H1 (cell line): ENCODE data around the gene POU3F1. TPM values are rescaled to one million over a fixed set of nuclear protein-coding genes. Genes with fewer than 3 reads are reported as not detected.
A peak's percentile ranks its signal among the peaks of the same experiment; 100 is the strongest.

Experiments
- CTCF ChIA-PET: fragments of 300-600 bp; sonication (Branson Sonifier 250); formaldehyde crosslinking; loops from one replicate; lab custom pipeline; 2021; ENCODE audit not compliant: partially characterized antibody; lab: Charles Lee
- POLR2A ChIA-PET: fragments of 300-600 bp; sonication (Branson Sonifier 250); formaldehyde crosslinking; loops from one replicate; lab custom pipeline; 2021; ENCODE audit warnings: inconsistent platforms; ENCODE audit not compliant: partially characterized antibody; lab: Charles Lee
- DNase-seq, 2 experiments: peaks; one replicate each; pipeline versions ENCODE4 v3.0.0 to v3.0.0-alpha.2; 2010 to 2022; ENCODE audit warnings: low spot score in 2 of 2, low read depth in 1 of 2, mixed read lengths in 1 of 2
- FAIRE-seq: peaks from 2 replicates; lab custom pipeline; 2011; peaks lifted over from hg19 to GRCh38; lab: Jason Lieb, UNC
- H2AFZ ChIP-seq: 2 replicates; pipeline ENCODE4 v1.8.1; 2012; ENCODE audit warnings: low read length, inconsistent platforms
- H2AK5ac ChIP-seq: 2 replicates; pipeline ENCODE4 v1.6.1; 2013; ENCODE audit warnings: low read depth, low read length
- H2BK120ac ChIP-seq: replicated peaks from 2 replicates; pipeline ENCODE3; 2013; ENCODE audit warnings: low read depth, low read length, inconsistent platforms
- H2BK12ac ChIP-seq: 2 replicates; pipeline ENCODE4 v1.6.1; 2013; ENCODE audit warnings: low read depth, low read length
- H2BK15ac ChIP-seq: 2 replicates; pipeline ENCODE4 v1.6.1; 2013; ENCODE audit warnings: low read length
- H2BK20ac ChIP-seq: 2 replicates; pipeline ENCODE4 v1.6.1; 2013; ENCODE audit warnings: low read length
- H2BK5ac ChIP-seq: 2 replicates; pipeline ENCODE4 v1.6.1; 2013; ENCODE audit warnings: low read depth, low read length
- H3K14ac ChIP-seq: 2 replicates; pipeline ENCODE4 v1.6.1; 2013; ENCODE audit warnings: inconsistent platforms; ENCODE audit not compliant: insufficient read length
- H3K18ac ChIP-seq: 2 replicates; pipeline ENCODE4 v1.6.1; 2013; ENCODE audit warnings: low read length; ENCODE audit errors: extremely low read depth
- H3K23ac ChIP-seq: 2 replicates; pipeline ENCODE4 v1.6.1; 2013; ENCODE audit warnings: inconsistent platforms; ENCODE audit not compliant: insufficient read length
- H3K23me2 ChIP-seq: 2 replicates; pipeline ENCODE4 v1.6.1; 2013; ENCODE audit warnings: low read depth, low read length
- H3K27ac ChIP-seq: 2 replicates; pipeline ENCODE4 v1.6.1; 2011; ENCODE audit warnings: low read depth, low read length, inconsistent platforms
- H3K27me3 ChIP-seq, 4 experiments: replicated peaks in 1 of 4; 1 replicate in 1 of 4; 2 replicates in 3 of 4; pipeline versions ENCODE4 v1.6.1 to v1.8.1; 2011 to 2013; ENCODE audit warnings: low read length in 3 of 4, mild to moderate bottlenecking in 3 of 4, inconsistent platforms in 2 of 4, mixed read lengths in 2 of 4, moderate library complexity in 1 of 4; ENCODE audit not compliant: control insufficient read depth in 3 of 4, insufficient read depth in 3 of 4; ENCODE audit errors: extremely low read depth in 1 of 4
- H3K36me3 ChIP-seq, 4 experiments: 2 replicates each; pipeline versions ENCODE4 v1.6.1 to v1.8.1; 2011 to 2013; ENCODE audit warnings: mild to moderate bottlenecking in 4 of 4, low read length in 3 of 4, moderate library complexity in 2 of 4, control low read depth in 1 of 4, inconsistent platforms in 1 of 4; ENCODE audit not compliant: insufficient read depth in 4 of 4, control insufficient read depth in 2 of 4
- H3K4ac ChIP-seq: replicated peaks from 2 replicates; pipeline ENCODE3; 2013; ENCODE audit warnings: low read length, low read depth, mixed read lengths, inconsistent platforms; ENCODE audit not compliant: insufficient read length
- H3K4me1 ChIP-seq, 4 experiments: replicated peaks in 1 of 4; 1 replicate in 1 of 4; 2 replicates in 3 of 4; pipeline versions ENCODE4 v1.6.1 to v1.8.1; 2011 to 2013; ENCODE audit warnings: low read length in 3 of 4, inconsistent platforms in 2 of 4, mixed read lengths in 1 of 4; ENCODE audit not compliant: insufficient read depth in 4 of 4, control insufficient read depth in 3 of 4
- H3K4me2 ChIP-seq, 2 experiments: 2 replicates each; pipeline versions ENCODE4 v1.6.1 to v1.8.1; 2011 to 2013; ENCODE audit warnings: low read depth in 2 of 2, low read length in 2 of 2, control low read depth in 1 of 2, inconsistent platforms in 1 of 2, mild to moderate bottlenecking in 1 of 2; ENCODE audit not compliant: insufficient read depth in 1 of 2
- H3K4me3 ChIP-seq, 4 experiments: fragments of 200-600, 300-600 bp in 1 of 4; sonication (generic), shearing (Covaris generic), sonication (Bioruptor Twin) in 1 of 4; 2 replicates each; pipeline versions ENCODE4 v1.5.1 to v1.8.1; 2011 to 2016; ENCODE audit warnings: low read length in 4 of 4, low read depth in 3 of 4, control low read depth in 2 of 4, inconsistent platforms in 2 of 4, mild to moderate bottlenecking in 2 of 4, mixed read lengths in 1 of 4, moderate library complexity in 1 of 4; ENCODE audit not compliant: insufficient read depth in 2 of 4; ENCODE audit errors: extremely low read depth in 1 of 4
- H3K56ac ChIP-seq: replicated peaks from 2 replicates; pipeline ENCODE3; 2013; ENCODE audit warnings: low read depth, mild to moderate bottlenecking, mixed read lengths, low read length, inconsistent platforms; ENCODE audit not compliant: insufficient read length
- H3K79me1 ChIP-seq: 2 replicates; pipeline ENCODE4 v1.6.1; 2013; ENCODE audit warnings: low read depth, low read length, control low read depth
- H3K79me2 ChIP-seq, 2 experiments: 2 replicates each; pipeline versions ENCODE4 v1.6.1 to v1.8.1; 2012 to 2013; ENCODE audit warnings: low read length in 2 of 2, mild to moderate bottlenecking in 2 of 2, inconsistent platforms in 1 of 2; ENCODE audit not compliant: insufficient read depth in 2 of 2, control insufficient read depth in 1 of 2
- H3K9ac ChIP-seq, 4 experiments: replicated peaks in 1 of 4; 1 replicate in 1 of 4; 2 replicates in 3 of 4; pipeline versions ENCODE4 v1.6.1 to v1.8.1; 2011 to 2013; ENCODE audit warnings: low read depth in 3 of 4, low read length in 3 of 4, control low read depth in 2 of 4, mild to moderate bottlenecking in 2 of 4, moderate library complexity in 2 of 4, inconsistent platforms in 1 of 4; ENCODE audit errors: extremely low read depth in 1 of 4
- H3K9me3 ChIP-seq, 2 experiments: 2 replicates each; pipeline versions ENCODE4 v1.6.1 to v1.8.1; 2012 to 2013; ENCODE audit warnings: mild to moderate bottlenecking in 2 of 2, moderate library complexity in 2 of 2, control low read depth in 1 of 2, inconsistent platforms in 1 of 2, low read depth in 1 of 2, low read length in 1 of 2, mixed read lengths in 1 of 2; ENCODE audit not compliant: insufficient read depth in 2 of 2
- H4K20me1 ChIP-seq, 2 experiments: replicated peaks in 1 of 2; 2 replicates each; pipeline versions ENCODE3 to v1.8.1; 2011 to 2013; ENCODE audit warnings: inconsistent platforms in 2 of 2, low read length in 2 of 2, mild to moderate bottlenecking in 1 of 2; ENCODE audit not compliant: insufficient read depth in 2 of 2, control insufficient read depth in 1 of 2
- H4K5ac ChIP-seq: 2 replicates; pipeline ENCODE4 v1.6.1; 2013; ENCODE audit warnings: low read length, low read depth, mixed read lengths, inconsistent platforms; ENCODE audit not compliant: insufficient read length
- H4K8ac ChIP-seq: 2 replicates; pipeline ENCODE4 v1.8.0; 2013; ENCODE audit warnings: mild to moderate bottlenecking, moderate library complexity, low read length, inconsistent platforms; ENCODE audit not compliant: insufficient read depth; ENCODE audit errors: extremely low read depth
- H4K91ac ChIP-seq: replicated peaks from 2 replicates; pipeline ENCODE3; 2013; ENCODE audit warnings: low read length, mixed read lengths, inconsistent platforms; ENCODE audit not compliant: insufficient read length
- CEBPB ChIP-seq: IDR thresholded peaks from 2 replicates; pipeline ENCODE4 v1.6.1; 2012; ENCODE audit warnings: low read depth, low read length
- CHD1 ChIP-seq: IDR thresholded peaks from 2 replicates; pipeline ENCODE4 v1.6.1; 2012; ENCODE audit warnings: low read depth, low read length, improper control_type of control experiment
- CHD2 ChIP-seq: IDR thresholded peaks from 2 replicates; pipeline ENCODE4 v1.6.1; 2012; ENCODE audit warnings: low read length, improper control_type of control experiment
- FOSL1 ChIP-seq: IDR thresholded peaks from 2 replicates; pipeline ENCODE4 v1.6.1; 2011; ENCODE audit warnings: mild to moderate bottlenecking, low read depth, low read length, moderate library complexity; ENCODE audit not compliant: insufficient read depth
- PHF8 ChIP-seq: fragments of 200-600 bp; sonication (generic); conservative IDR thresholded peaks from 2 replicates; pipeline ENCODE4 v1.7.1; 2012; ENCODE audit warnings: low read depth, mild to moderate bottlenecking, inconsistent platforms, low read length, moderate library complexity
- POLR2AphosphoS5 ChIP-seq: IDR thresholded peaks from 2 replicates; pipeline ENCODE4 v1.6.1; 2011; ENCODE audit warnings: low read depth, low read length
- SIX5 ChIP-seq: IDR thresholded peaks from 2 replicates; pipeline ENCODE4 v1.6.1; 2011; ENCODE audit warnings: mild to moderate bottlenecking, low read depth, low read length
- WGBS, 2 experiments: shearing (Covaris generic) in 1 of 2; methylation state at CpG; one replicate each; pipeline versions ENCODE4 v1.1.6 to v1.1.7; 2013 to 2015; ENCODE audit warnings: low lambda C conversion rate in 2 of 2, mixed read lengths in 2 of 2, inconsistent platforms in 1 of 2, low coverage in 1 of 2, missing lambda C conversion rate in 1 of 2; ENCODE audit not compliant: insufficient replicate concordance in 2 of 2, insufficient coverage in 1 of 2, insufficient read length in 1 of 2; ENCODE audit errors: extremely low coverage in 1 of 2, missing lambda C conversion rate in 1 of 2; 5-methylcytosine and 5-hydroxymethylcytosine counted together
- polyA plus RNA-seq, 7 experiments: library from polyadenylated mRNA; depleted of rRNA in 3 of 7; stranded (reverse) in 5 of 7; unstranded in 2 of 7; fragments of >200 nt in 5 of 7; fragments of 200-250 nt in 2 of 7; gene quantifications; 1 replicate in 5 of 7; 2 replicates in 1 of 7; 4 replicates in 1 of 7; pipeline versions ENCODE4 v1.2.1 to v1.2.3, GENCODE V29; 2011 to 2013; ENCODE audit warnings: missing spikeins in 2 of 7, mixed read lengths in 2 of 7
- total RNA-seq: library from RNA; stranded (reverse); fragmentation: NEBNext Ultra II Directional; extraction: Animal tissue kit (Norgen Biotek cat#: 25700); gene quantifications from 2 replicates; pipeline ENCODE4 v1.2.1, GENCODE V29; 2021
- TF ChIP-seq, protein P1 (sequence below), 3 experiments: IDR thresholded peaks; 1 replicate in 2 of 3; 2 replicates in 1 of 3; pipeline versions ENCODE4 v1.5.1 to v1.6.1; 2011; ENCODE audit warnings: low read length in 3 of 3, mild to moderate bottlenecking in 3 of 3, inconsistent platforms in 2 of 3, low read depth in 1 of 3, moderate library complexity in 1 of 3; ENCODE audit not compliant: insufficient read depth in 1 of 3; ENCODE audit errors: control extremely low read depth in 1 of 3

POU3F1 gene
- total and polyA plus RNA-seq, 2 of the 8 experiments (the other 6 are each of a cell fraction or from before 2014, with no cell fraction given): 4.2 to 10.8 TPM

GRCh38 chr1:38044221-38045215 lies 2.1 kb downstream of the POU3F1 start:
- peaks cover 10 to 48% (median 40%) of the 10 kb centered on the region in 4 experiments; a peak in 6 of 7 replicates for H3K27me3 ChIP-seq
- H3K4me3 ChIP-seq: peak overlapping the region; percentile 75 to 88 (median 81)
- no peak overlapping the region for H2AFZ ChIP-seq
- no peaks in the 10 kb centered on the region; a peak in 1 of 4 replicates for H3K9me3 ChIP-seq
- H3K36me3 ChIP-seq: peaks cover 0 to 10% (median 0%) of the 10 kb centered on the region in 4 experiments; a peak in 1 of 8 replicates
- no peak overlapping the region for H2AK5ac ChIP-seq
- no peak overlapping the region for H2BK12ac ChIP-seq
- peaks cover 0 to 15% of the 10 kb centered on the region in 2 experiments; a peak in 3 of 4 replicates for H3K79me2 ChIP-seq
- no peak overlapping the region for H3K56ac ChIP-seq
- 3% methylated on average over 50 of the region's 70 CpGs; no CpG with 5 or more reads in 1 of the 2 experiments for WGBS, 2 experiments
- H3K4me1 ChIP-seq: peaks cover 3 to 18% (median 10%) of the 10 kb centered on the region in 4 experiments
- 0 out of 2 replicates have a peak overlapping the region, but pooled peaks have one; percentile 17 for H4K8ac ChIP-seq
- no peak overlapping the region for H3K23ac ChIP-seq
- H4K20me1 ChIP-seq: peaks cover 11 to 20% of the 10 kb centered on the region in 2 experiments
- H2BK15ac ChIP-seq: no peak overlapping the region
- peak in 1 of 2 experiments; percentile 68 for DNase-seq
- no peak for FAIRE-seq
- peak overlapping the region in 1 of 4 experiments; percentile 26; a peak in 1 of 7 replicates for H3K9ac ChIP-seq
- no peak overlapping the region for H4K5ac ChIP-seq
- peaks cover 2% of the 10 kb centered on the region; the same call in 1 of the 2 replicates for H3K79me1 ChIP-seq
- H2BK120ac ChIP-seq: no peak overlapping the region
- no peak overlapping the region for H4K91ac ChIP-seq
- ChIA-PET CTCF (interaction anchor here (0.6 to 3.5 kb wide), 4 partner anchors 11 to 458 kb away, joined by 3 to 37 read pairs (median 11); no protein-coding TSS in a partner anchor), POLR2A (interaction anchor here (1.2 to 7.6 kb wide), 4 partner anchors 8 to 43 kb away, joined by 4 to 59 read pairs (median 7); no protein-coding TSS in a partner anchor)
- H3K4me2 ChIP-seq: peak overlapping the region; percentile 51 to 84
- no peak overlapping the region for H2BK5ac ChIP-seq
- no peak overlapping the region for H3K18ac ChIP-seq
- peaks cover 26% of the 10 kb centered on the region; the same call in 1 of the 2 replicates for H3K23me2 ChIP-seq
- no peak overlapping the region for H3K14ac ChIP-seq
- no peak overlapping the region for H2BK20ac ChIP-seq
- H3K27ac ChIP-seq: no peak overlapping the region
- no peak overlapping the region for H3K4ac ChIP-seq
- TF ChIP-seq CHD1: 0 out of 2 replicates have a peak, but pooled peaks have one; percentile 32
- TF ChIP-seq SIX5: no peak
- no peak for TF ChIP-seq CEBPB
- TF ChIP-seq PHF8: 0 out of 2 replicates have a peak, but pooled peaks have one; percentile 17
- TF ChIP-seq CHD2: no peak
- TF ChIP-seq FOSL1: no peak
- no peak for TF ChIP-seq POLR2AphosphoS5
- TF ChIP-seq, protein P1, sequence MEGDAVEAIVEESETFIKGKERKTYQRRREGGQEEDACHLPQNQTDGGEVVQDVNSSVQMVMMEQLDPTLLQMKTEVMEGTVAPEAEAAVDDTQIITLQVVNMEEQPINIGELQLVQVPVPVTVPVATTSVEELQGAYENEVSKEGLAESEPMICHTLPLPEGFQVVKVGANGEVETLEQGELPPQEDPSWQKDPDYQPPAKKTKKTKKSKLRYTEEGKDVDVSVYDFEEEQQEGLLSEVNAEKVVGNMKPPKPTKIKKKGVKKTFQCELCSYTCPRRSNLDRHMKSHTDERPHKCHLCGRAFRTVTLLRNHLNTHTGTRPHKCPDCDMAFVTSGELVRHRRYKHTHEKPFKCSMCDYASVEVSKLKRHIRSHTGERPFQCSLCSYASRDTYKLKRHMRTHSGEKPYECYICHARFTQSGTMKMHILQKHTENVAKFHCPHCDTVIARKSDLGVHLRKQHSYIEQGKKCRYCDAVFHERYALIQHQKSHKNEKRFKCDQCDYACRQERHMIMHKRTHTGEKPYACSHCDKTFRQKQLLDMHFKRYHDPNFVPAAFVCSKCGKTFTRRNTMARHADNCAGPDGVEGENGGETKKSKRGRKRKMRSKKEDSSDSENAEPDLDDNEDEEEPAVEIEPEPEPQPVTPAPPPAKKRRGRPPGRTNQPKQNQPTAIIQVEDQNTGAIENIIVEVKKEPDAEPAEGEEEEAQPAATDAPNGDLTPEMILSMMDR (IDR thresholded peaks at IDR 0.05; ENCODE audit: control extremely low read depth in 1 of 3, insufficient read depth in 1 of 3, low read depth in 1 of 3, low read length in 3 of 3): no peak
